RWPE1 (cell line): ENCODE measurements around the gene FBN2.

Experiments used
- CTCF ChIA-PET: fragments of 350-600 bp; sonication (Branson Sonifier 250); formaldehyde crosslinking; extraction: SDS; loops from one replicate; lab custom pipeline; 2021; lab: Yijun Ruan, JAX
- POLR2A ChIA-PET: fragments of 400-600 bp; formaldehyde crosslinking; extraction: SDS; loops from one replicate; lab custom pipeline; 2020; ENCODE audit warnings: antibody characterized with exemption; ENCODE audit not compliant: low non-redundant PET; lab: Yijun Ruan, JAX
- DNase-seq: peaks from one replicate; pipeline ENCODE4 v3.0.0; 2012; ENCODE audit warnings: low spot score
- H3K27ac ChIP-seq: fragments of 450-650 bp; 2 replicates; pipeline ENCODE4 v1.5.1; 2017
- CTCF ChIP-seq: fragments of 450-650 bp; conservative IDR thresholded peaks from 2 replicates; pipeline ENCODE4 v1.5.1; 2017; ENCODE audit warnings: low read depth, mild to moderate bottlenecking

FBN2 gene

GRCh38 chr5:128259607-128260021 lies 278.4 kb downstream of the FBN2 start:
- TF ChIP-seq CTCF = no peak
- POLR2A ChIA-PET = no interaction called here
- H3K27ac ChIP-seq = no peak overlapping the region
- DNase-seq = no peak
- CTCF ChIA-PET = no interaction called here

- H3K27ac ChIP-seq = no peak overlapping the region
- DNase-seq = no peak
- ChIA-PET POLR2A (no interaction called here), CTCF (no interaction called here)
- no peak for TF ChIP-seq CTCF
These were observed 279.7 kb downstream of the FBN2 start for GRCh38 chr5:128258372-128258771.

GRCh38 chr5:128257076-128257475 lies 281.0 kb downstream of the FBN2 start:
- TF ChIP-seq CTCF = no peak
- ChIA-PET POLR2A (no interaction called here), CTCF (interaction anchor here (0.6 kb wide), 1 partner anchor 736 kb away, joined by 3 read pairs; no protein-coding TSS in a partner anchor)
- DNase-seq = no peak
- H3K27ac ChIP-seq = no peak overlapping the region

- TF ChIP-seq CTCF = no peak
- POLR2A ChIA-PET = no interaction called here
- no peak for DNase-seq
- CTCF ChIA-PET = no interaction called here
- H3K27ac ChIP-seq = no peak overlapping the region
These were observed 283.3 kb downstream of the FBN2 start for GRCh38 chr5:128254789-128255188.

DNA sequence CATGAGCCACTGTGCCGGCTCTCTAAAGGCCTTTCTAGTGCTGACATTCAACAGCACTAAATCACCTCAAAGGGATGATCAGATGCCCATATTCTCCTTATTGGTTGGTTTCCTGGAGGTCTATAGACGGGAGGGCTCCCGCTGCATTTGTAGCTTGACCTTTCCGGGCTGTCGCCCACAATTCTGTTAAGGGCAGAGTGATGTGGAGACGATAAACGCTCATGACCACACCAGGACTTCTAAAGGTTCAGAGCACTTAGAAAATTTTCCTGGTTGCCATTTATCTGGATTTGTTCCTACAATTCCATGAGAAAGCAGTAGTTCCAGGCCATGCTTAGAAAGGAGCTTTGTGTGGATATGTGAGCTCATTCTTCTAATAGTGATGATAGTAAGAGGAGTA lies 284.2 kb downstream of the FBN2 start:
- DNase-seq = no peak
- no peak for TF ChIP-seq CTCF
- ChIA-PET POLR2A (no interaction called here), CTCF (no interaction called here)
- H3K27ac ChIP-seq = no peak overlapping the region

- CTCF ChIA-PET = interaction anchor here (0.8 kb wide), 1 partner anchor 245 kb away, joined by 5 read pairs; no protein-coding TSS in a partner anchor
- POLR2A ChIA-PET = no interaction called here
- no peak for DNase-seq
- no peak for TF ChIP-seq CTCF
- H3K27ac ChIP-seq = no peak overlapping the region
These were observed 284.9 kb downstream of the FBN2 start for GRCh38 chr5:128253161-128253560.
